H1 (cell line): ENCODE data around the gene AP1M2.

ENCODE experiments used
- SIN3A ChIP-seq, 2 experiments: IDR thresholded peaks in 1 of 2; conservative IDR thresholded peaks in 1 of 2; 2 replicates each; pipeline ENCODE4 v1.6.1; 2011 to 2012; ENCODE audit warnings: low read length in 2 of 2, improper control_type of control experiment in 1 of 2, low read depth in 1 of 2, mild to moderate bottlenecking in 1 of 2
- ZNF274 ChIP-seq: IDR thresholded peaks from 2 replicates; pipeline ENCODE4 v1.7.0; 2012; ENCODE audit warnings: low read length, borderline replicate concordance; ENCODE audit errors: extremely low read depth

DNA sequence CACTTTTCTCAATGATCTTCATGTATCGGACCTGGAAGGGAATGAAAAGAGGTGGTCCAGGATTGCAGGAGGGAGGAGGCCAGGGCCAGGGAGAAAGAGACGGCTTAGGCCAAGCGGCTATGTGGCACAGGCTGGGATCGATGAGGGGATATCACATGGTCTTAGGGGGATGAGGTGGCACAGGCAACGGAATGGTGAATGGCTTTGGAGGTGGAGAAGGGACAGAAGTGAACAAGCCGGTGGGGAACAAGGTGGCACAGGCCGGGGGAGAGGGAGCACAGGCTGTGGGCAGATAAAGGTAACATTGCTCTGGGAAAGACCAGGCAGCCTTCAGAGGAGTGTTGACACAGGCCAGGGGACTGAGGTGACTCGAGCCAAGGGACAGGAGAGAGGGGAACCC, 12.7 kb downstream of the AP1M2 start:
- TF ChIP-seq ZNF274, result no peak
- no peak for TF ChIP-seq SIN3A (conservative IDR thresholded peaks at IDR 0.05 in 1 of 2, IDR thresholded peaks at IDR 0.05 in 1 of 2; ENCODE audit: low read depth in 1 of 2, low read length in 2 of 2)
